Cardiac muscle cell (in vitro differentiated cells and primary cell): ENCODE data around the gene TNS1. TPM values are rescaled to one million over a fixed set of nuclear protein-coding genes. Genes with fewer than 3 reads are reported as not detected.

Source experiments
- DNase-seq, 2 donors: peaks; one replicate each; pipeline versions ENCODE4 v3.0.0 to v3.0.0-alpha.2; 2010 to 2017; ENCODE audit warnings: low read depth in 1 of 2, low spot score in 1 of 2
- H3K27ac ChIP-seq: fragments of 200-600 bp; sonication (generic); 2 replicates; pipeline ENCODE4 v1.5.1; 2016
- H3K27me3 ChIP-seq: fragments of 200-600 bp; sonication (generic); 2 replicates; pipeline ENCODE4 v1.6.0; 2016; ENCODE audit warnings: control low read depth
- H3K36me3 ChIP-seq: fragments of 200-600 bp; sonication (generic); 2 replicates; pipeline ENCODE4 v1.5.1; 2016; ENCODE audit warnings: control low read depth
- H3K4me1 ChIP-seq: fragments of 200-600 bp; sonication (generic); 2 replicates; pipeline ENCODE4 v1.8.1; 2017; ENCODE audit warnings: low read depth, mild to moderate bottlenecking, mixed run types
- H3K4me3 ChIP-seq: fragments of 200-600 bp; sonication (generic); 2 replicates; pipeline ENCODE4 v1.5.1; 2016; ENCODE audit warnings: mild to moderate bottlenecking
- H3K9me3 ChIP-seq: fragments of 200-600 bp; sonication (generic); 2 replicates; pipeline ENCODE4 v1.5.1; 2017; ENCODE audit warnings: low read depth, mild to moderate bottlenecking, control low read depth
- polyA plus RNA-seq: library from polyadenylated mRNA; unstranded; fragments of >200 nt; fragmentation: Nextera tagmentation; extraction: Ambion mirVana; gene quantifications from 2 replicates; pipeline ENCODE4 v1.2.1, GENCODE V29; 2016
- total RNA-seq: library from RNA; depleted of rRNA; stranded (reverse); fragments of >200 nt; gene quantifications from 2 replicates; pipeline ENCODE4 v1.2.3, GENCODE V29; 2016
- TF ChIP-seq, protein P1 (sequence below): IDR thresholded peaks from 2 replicates; pipeline ENCODE4 v1.5.1; 2012; ENCODE audit warnings: low read depth, mild to moderate bottlenecking, low read length

TNS1 gene
- total and polyA plus RNA-seq, 2 experiments from 2014 or later: 16.7 to 44.3 TPM

GRCh38 chr2:217890445-217890844, 112.3 kb downstream of the TNS1 start:
- Histone ChIP-seq H3K4me3 (no peak overlapping the region), H3K4me1 (no peaks in the 10 kb centered on the region), H3K36me3 (no peaks in the 10 kb centered on the region), H3K27ac (no peak overlapping the region), H3K27me3 (peaks cover 6% of the 10 kb centered on the region), H3K9me3 (no peaks in the 10 kb centered on the region)
- TF ChIP-seq, protein P1, sequence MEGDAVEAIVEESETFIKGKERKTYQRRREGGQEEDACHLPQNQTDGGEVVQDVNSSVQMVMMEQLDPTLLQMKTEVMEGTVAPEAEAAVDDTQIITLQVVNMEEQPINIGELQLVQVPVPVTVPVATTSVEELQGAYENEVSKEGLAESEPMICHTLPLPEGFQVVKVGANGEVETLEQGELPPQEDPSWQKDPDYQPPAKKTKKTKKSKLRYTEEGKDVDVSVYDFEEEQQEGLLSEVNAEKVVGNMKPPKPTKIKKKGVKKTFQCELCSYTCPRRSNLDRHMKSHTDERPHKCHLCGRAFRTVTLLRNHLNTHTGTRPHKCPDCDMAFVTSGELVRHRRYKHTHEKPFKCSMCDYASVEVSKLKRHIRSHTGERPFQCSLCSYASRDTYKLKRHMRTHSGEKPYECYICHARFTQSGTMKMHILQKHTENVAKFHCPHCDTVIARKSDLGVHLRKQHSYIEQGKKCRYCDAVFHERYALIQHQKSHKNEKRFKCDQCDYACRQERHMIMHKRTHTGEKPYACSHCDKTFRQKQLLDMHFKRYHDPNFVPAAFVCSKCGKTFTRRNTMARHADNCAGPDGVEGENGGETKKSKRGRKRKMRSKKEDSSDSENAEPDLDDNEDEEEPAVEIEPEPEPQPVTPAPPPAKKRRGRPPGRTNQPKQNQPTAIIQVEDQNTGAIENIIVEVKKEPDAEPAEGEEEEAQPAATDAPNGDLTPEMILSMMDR: peak; percentile 61
- peak; percentile 44 to 94 for DNase-seq

DNA sequence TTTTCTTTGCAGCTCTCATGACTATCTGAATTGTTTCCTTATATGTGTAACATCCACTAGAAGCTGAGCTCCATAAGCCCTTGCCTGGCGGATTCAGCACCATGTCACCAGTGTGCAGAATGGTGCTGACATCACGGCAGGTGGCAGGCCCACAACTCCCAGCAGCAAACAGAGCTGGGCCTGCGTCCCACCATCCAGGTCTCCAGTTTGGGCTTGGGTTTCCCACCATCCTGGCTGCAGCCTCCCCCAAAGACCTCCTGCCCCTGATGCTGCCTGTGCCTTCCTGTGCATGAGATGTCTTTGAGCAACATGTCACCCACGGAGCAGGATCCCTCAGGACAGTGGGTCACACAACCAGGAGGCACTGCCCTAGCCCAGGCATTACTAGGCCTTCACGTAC, 113.1 kb downstream of the TNS1 start:
- Histone ChIP-seq H3K9me3 (no peaks in the 10 kb centered on the region), H3K27ac (no peak overlapping the region), H3K4me3 (no peak overlapping the region), H3K4me1 (no peaks in the 10 kb centered on the region), H3K36me3 (no peaks in the 10 kb centered on the region), H3K27me3 (peaks cover 7% of the 10 kb centered on the region)
- TF ChIP-seq, protein P1: no peak
- DNase-seq: no peak

DNA sequence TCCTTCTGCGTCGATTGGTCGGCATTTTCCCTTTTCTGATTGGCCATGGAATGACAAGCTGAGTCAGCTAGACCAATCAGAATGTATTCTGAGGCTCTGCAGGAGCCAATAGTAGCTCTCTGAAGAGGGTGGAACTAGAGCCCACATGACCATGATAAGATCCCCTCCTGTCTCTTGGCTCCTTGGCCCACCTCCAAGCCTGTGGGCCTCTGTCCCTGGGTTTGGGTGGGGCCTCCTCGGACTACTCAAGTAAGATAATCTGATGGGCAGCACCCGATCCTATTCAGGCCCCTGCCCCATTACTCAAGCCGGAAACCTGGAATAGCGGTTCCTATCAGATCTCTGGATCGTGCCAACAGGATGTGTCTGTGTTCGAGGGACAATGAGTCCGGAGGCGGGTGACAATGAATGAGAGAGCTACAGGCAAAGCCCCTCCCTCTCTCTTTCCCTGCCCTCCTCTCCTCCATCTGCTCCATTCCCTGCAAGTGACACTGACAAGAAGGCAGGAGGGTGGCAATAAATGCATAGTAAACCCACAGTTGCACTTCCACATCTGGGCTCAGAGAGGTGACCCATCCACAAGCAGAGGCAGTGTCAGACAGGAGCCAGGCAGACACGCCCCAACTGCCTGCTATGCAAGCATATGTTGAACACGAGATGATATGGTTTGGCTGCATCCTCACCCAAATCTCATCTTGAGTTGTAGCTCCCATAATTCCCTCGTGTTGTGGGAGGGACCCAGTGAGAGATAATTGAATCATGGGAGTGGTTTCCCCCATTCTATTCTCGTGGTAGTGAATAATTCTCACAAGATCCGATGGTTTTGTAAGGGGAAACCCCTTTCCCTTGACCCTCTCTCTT, 114.7 kb downstream of the TNS1 start:
- no peaks in the 10 kb centered on the region for H3K4me1 ChIP-seq
- H3K9me3 ChIP-seq: no peaks in the 10 kb centered on the region
- no peaks in the 10 kb centered on the region for H3K36me3 ChIP-seq
- H3K27ac ChIP-seq: no peak overlapping the region
- peak in 1 of 2 donors; percentile 74 for DNase-seq
- TF ChIP-seq, protein P1: no peak
- peaks cover 7% of the 10 kb centered on the region for H3K27me3 ChIP-seq
- H3K4me3 ChIP-seq: no peak overlapping the region

DNA sequence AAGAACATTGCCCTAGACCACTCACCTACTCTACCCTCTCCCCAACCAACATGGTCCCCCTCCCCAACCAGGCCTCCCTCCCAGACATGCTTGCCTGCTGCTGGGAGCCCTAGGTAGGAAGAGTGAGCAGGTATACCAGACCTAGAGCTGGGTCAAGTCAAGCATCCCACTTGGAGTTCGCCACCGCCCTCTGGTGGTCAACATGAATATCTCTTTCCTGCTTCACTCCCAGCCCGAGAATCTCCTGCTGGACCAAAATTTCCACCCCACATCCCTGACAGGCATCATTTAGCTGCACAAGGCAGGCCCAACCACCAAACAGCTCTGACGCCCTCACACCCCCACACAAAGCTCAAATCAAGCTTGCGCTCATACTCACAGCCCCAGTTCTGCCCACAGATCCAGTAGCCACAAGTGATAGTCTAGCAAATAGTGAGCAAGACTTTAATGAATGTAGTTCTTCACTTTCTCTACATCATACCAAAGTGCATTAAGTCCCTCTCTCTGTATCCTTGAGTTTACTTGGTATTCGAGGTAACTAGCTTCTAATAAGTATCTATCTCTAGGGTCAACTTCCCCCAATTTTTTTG, 116.0 kb downstream of the TNS1 start:
- H3K36me3 ChIP-seq: no peaks in the 10 kb centered on the region
- TF ChIP-seq, protein P1: peak; percentile 78
- no peak overlapping the region for H3K4me3 ChIP-seq
- peak; percentile 82 to 86 for DNase-seq
- peaks cover 7% of the 10 kb centered on the region for H3K27me3 ChIP-seq
- H3K9me3 ChIP-seq: no peaks in the 10 kb centered on the region
- no peak overlapping the region for H3K27ac ChIP-seq
- H3K4me1 ChIP-seq: no peaks in the 10 kb centered on the region

DNA sequence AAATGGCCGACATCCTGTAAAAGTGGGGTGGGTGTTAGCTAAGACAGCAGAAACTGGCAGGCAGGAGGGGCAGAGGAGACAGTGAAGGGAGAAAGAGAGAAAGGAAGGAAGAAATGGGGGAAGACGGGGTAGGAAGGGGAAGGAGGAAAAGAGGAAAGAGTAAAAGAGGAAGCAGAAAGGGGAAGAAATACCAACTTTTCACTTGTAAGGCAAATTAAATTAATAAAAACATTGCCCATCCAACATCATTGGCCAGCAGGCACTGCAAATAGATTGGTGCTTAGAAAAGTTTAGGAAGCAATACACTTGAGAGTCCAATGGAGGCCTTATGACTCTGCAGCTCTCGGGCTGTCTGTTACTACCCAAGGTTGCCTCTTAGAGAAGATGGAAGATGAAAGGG, 116.7 kb downstream of the TNS1 start:
- DNase-seq: no peak
- Histone ChIP-seq H3K27ac (no peak overlapping the region), H3K9me3 (no peaks in the 10 kb centered on the region), H3K27me3 (peaks cover 7% of the 10 kb centered on the region), H3K36me3 (no peaks in the 10 kb centered on the region), H3K4me3 (no peak overlapping the region), H3K4me1 (no peaks in the 10 kb centered on the region)
- TF ChIP-seq, protein P1: no peak
